Neuronal stem cell (in vitro differentiated cells): ENCODE results near the gene BRD1.
A peak's percentile ranks its signal among the peaks of the same experiment; 100 is the strongest.

Experiments
- DNase-seq: peaks from one replicate; pipeline ENCODE4 v3.0.0-alpha.2; 2013; ENCODE audit warnings: low spot score
- H2AFZ ChIP-seq: one replicate; pipeline ENCODE4 v1.6.1; 2013; ENCODE audit warnings: mild to moderate bottlenecking, low read length, inconsistent platforms
- H2AK5ac ChIP-seq: 2 replicates; pipeline ENCODE4 v1.6.1; 2013; ENCODE audit warnings: low read depth, mild to moderate bottlenecking, inconsistent platforms, low read length, moderate library complexity, mixed read lengths
- H2BK120ac ChIP-seq: 2 replicates; pipeline ENCODE4 v1.6.1; 2013; ENCODE audit warnings: low read depth, mild to moderate bottlenecking, inconsistent platforms, low read length, moderate library complexity, mixed read lengths
- H2BK12ac ChIP-seq: one replicate; pipeline ENCODE4 v1.6.1; 2013; ENCODE audit warnings: low read length, inconsistent platforms
- H2BK15ac ChIP-seq: 2 replicates; pipeline ENCODE4 v1.6.1; 2013; ENCODE audit warnings: mild to moderate bottlenecking, low read length, inconsistent platforms, mixed read lengths
- H2BK5ac ChIP-seq: one replicate; pipeline ENCODE4 v1.6.1; 2013; ENCODE audit warnings: inconsistent platforms, mild to moderate bottlenecking, low read length, moderate library complexity
- H3K14ac ChIP-seq: one replicate; pipeline ENCODE4 v1.6.1; 2013; ENCODE audit warnings: low read length, inconsistent platforms
- H3K18ac ChIP-seq: 2 replicates; pipeline ENCODE4 v1.6.1; 2013; ENCODE audit warnings: low read length, inconsistent platforms
- H3K23ac ChIP-seq: 2 replicates; pipeline ENCODE4 v1.6.1; 2013; ENCODE audit warnings: low read depth, mild to moderate bottlenecking, mixed read lengths, low read length, inconsistent platforms; ENCODE audit not compliant: poor library complexity
- H3K27ac ChIP-seq: replicated peaks from 3 replicates; pipeline ENCODE4 v1.5.1; 2013; ENCODE audit warnings: low read length, inconsistent platforms
- H3K27me3 ChIP-seq, 3 experiments: 2 replicates each; pipeline ENCODE4 v1.6.1; 2013; ENCODE audit warnings: low read length in 3 of 3, mild to moderate bottlenecking in 2 of 3, inconsistent platforms in 1 of 3, low read depth in 1 of 3, mixed read lengths in 1 of 3, moderate library complexity in 1 of 3; ENCODE audit not compliant: control insufficient read depth in 3 of 3, insufficient read depth in 3 of 3
- H3K36me3 ChIP-seq, 2 donors: replicated peaks in 1 of 2; 2 replicates each; pipeline ENCODE4 v1.6.1; 2013; ENCODE audit warnings: low read length in 2 of 2; ENCODE audit not compliant: control insufficient read depth in 2 of 2, insufficient read depth in 2 of 2
- H3K4ac ChIP-seq: 2 replicates; pipeline ENCODE4 v1.6.1; 2013; ENCODE audit warnings: inconsistent platforms, mild to moderate bottlenecking, low read length, moderate library complexity
- H3K4me1 ChIP-seq, 2 donors: 1 replicate in 1 of 2; 2 replicates in 1 of 2; pipeline ENCODE4 v1.6.1; 2013; ENCODE audit warnings: low read length in 2 of 2, low read depth in 1 of 2; ENCODE audit not compliant: control insufficient read depth in 2 of 2, insufficient read depth in 1 of 2
- H3K4me2 ChIP-seq: one replicate; pipeline ENCODE4 v1.6.1; 2013; ENCODE audit warnings: mild to moderate bottlenecking, low read length, inconsistent platforms; ENCODE audit not compliant: insufficient read depth, poor library complexity, severe bottlenecking
- H3K4me3 ChIP-seq, 2 donors: 2 replicates each; pipeline ENCODE4 v1.5.1; 2013; ENCODE audit warnings: low read length in 2 of 2, mild to moderate bottlenecking in 2 of 2, inconsistent platforms in 1 of 2, moderate library complexity in 1 of 2
- H3K79me1 ChIP-seq: one replicate; pipeline ENCODE4 v1.6.1; 2013; ENCODE audit warnings: low read depth, mild to moderate bottlenecking, inconsistent platforms, low read length, moderate library complexity
- H3K9ac ChIP-seq: one replicate; pipeline ENCODE4 v1.6.1; 2013; ENCODE audit warnings: mild to moderate bottlenecking, low read depth, low read length, inconsistent platforms; ENCODE audit not compliant: poor library complexity
- H3K9me3 ChIP-seq, 2 donors: replicated peaks in 1 of 2; 2 replicates each; pipeline versions ENCODE3 to v1.6.1; 2013; ENCODE audit warnings: low read length in 2 of 2, mild to moderate bottlenecking in 2 of 2, inconsistent platforms in 1 of 2, low read depth in 1 of 2, mixed read lengths in 1 of 2, moderate library complexity in 1 of 2; ENCODE audit not compliant: control insufficient read depth in 2 of 2, insufficient read depth in 1 of 2
- H4K8ac ChIP-seq: one replicate; pipeline ENCODE4 v1.6.1; 2013; ENCODE audit warnings: low read depth, mild to moderate bottlenecking, inconsistent platforms, low read length, moderate library complexity
- H4K91ac ChIP-seq: one replicate; pipeline ENCODE4 v1.6.1; 2013; ENCODE audit warnings: low read length, low read depth, mild to moderate bottlenecking, inconsistent platforms; ENCODE audit not compliant: poor library complexity
- WGBS, 2 donors: extraction: QIAGEN DNeasy Blood & Tissue Kit; methylation state at CpG; one replicate each; pipeline ENCODE4 v1.1.7; 2013; ENCODE audit warnings: missing lambda C conversion rate in 2 of 2, mixed read lengths in 1 of 2; ENCODE audit not compliant: insufficient read length in 2 of 2, insufficient replicate concordance in 1 of 2; ENCODE audit errors: extremely low coverage in 2 of 2; 5-methylcytosine and 5-hydroxymethylcytosine counted together

Gene BRD1

DNA sequence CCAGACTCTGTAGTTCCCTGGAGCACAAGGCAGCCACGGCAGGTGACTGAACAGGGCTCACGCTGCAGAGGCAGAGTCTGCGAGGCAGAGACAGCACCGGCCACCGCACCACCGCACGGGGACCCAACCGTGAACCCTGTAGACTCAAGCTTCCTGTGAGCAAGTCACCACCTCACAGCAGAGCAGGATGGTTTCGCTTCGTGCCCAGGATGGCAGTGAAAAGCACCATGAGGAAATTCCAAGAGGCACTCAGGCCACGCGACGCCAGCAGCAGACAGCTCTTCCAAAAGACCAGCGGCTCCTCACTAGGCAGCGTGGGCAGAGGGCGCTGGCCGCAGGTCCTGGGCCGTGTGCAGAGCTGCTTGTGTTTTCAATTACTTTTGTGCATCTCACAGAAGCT, 24.5 kb downstream of the BRD1 start:
- no peak for DNase-seq
- peak overlapping the region; percentile 38 for H3K23ac ChIP-seq
- peaks cover 26 to 90% of the 10 kb centered on the region in 2 donors for H3K36me3 ChIP-seq
- H3K9ac ChIP-seq: no peak overlapping the region
- peaks cover 40% of the 10 kb centered on the region for H3K79me1 ChIP-seq
- H2AK5ac ChIP-seq: no peak overlapping the region
- no peak overlapping the region for H2BK5ac ChIP-seq
- no peak overlapping the region for H4K8ac ChIP-seq
- no peak overlapping the region for H3K4me2 ChIP-seq
- no peak overlapping the region for H2BK12ac ChIP-seq
- H4K91ac ChIP-seq: no peak overlapping the region
- H3K18ac ChIP-seq: no peak overlapping the region
- H2BK120ac ChIP-seq: no peak overlapping the region
- peaks cover 2 to 8% of the 10 kb centered on the region in 2 donors for H3K9me3 ChIP-seq
- WGBS, 2 donors: no CpG with 5 or more reads among the region's 18 CpGs
- H3K27ac ChIP-seq: no peak overlapping the region
- no peak overlapping the region for H2AFZ ChIP-seq
- peak overlapping the region; percentile 95 for H3K14ac ChIP-seq
- H3K4me1 ChIP-seq: peaks cover 0 to 2% of the 10 kb centered on the region in 2 donors
- no peak overlapping the region for H3K4ac ChIP-seq
- H3K27me3 ChIP-seq: no peaks in the 10 kb centered on the region
- no peak overlapping the region for H3K4me3 ChIP-seq
- no peak overlapping the region for H2BK15ac ChIP-seq

DNA sequence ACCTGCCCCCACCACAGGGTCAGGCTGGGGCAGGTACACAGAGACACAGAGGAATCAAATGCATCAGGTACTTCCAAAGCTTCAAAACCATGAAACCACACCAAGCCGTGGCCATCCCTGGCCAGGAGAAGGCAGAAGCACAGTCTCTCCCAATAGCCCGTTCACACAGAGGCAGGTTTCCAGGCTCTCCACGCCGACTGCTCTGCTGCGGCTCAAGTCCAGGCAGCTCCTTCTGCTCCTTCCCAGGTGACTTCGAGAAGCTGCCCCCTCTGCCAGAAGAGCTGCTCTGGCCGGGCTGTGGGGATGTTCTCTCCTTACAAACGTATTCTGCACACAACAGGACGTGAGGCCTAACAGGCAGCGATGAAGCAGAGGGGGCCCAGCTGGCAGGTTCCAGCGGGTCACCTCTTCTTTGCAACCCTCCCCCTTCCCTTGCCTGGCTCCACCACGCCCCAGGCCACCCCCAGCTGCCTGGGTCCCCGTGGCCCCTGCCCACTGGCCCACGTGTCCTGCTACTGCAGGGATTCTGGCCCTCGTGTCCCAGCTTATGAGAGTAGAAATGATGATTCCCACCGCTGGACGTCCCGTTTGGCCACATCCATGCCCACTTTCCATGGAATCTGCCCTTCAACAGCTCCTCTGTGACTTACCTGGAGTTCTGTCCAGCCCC, 26.1 kb downstream of the BRD1 start:
- Histone ChIP-seq H3K4me3 (no peak overlapping the region), H2AK5ac (no peak overlapping the region), H3K4ac (peak overlapping the region; percentile 81), H4K91ac (no peak overlapping the region), H3K14ac (peak overlapping the region; percentile 14), H3K27ac (no peak overlapping the region), H2BK5ac (peak overlapping the region; percentile 29), H3K18ac (peak overlapping the region; percentile 39), H3K9ac (peak overlapping the region; percentile 17), H2BK120ac (no peak overlapping the region), H2AFZ (no peak overlapping the region), H3K23ac (no peak overlapping the region), H2BK15ac (no peak overlapping the region), H3K79me1 (peaks cover 43% of the 10 kb centered on the region), H3K4me1 (peaks cover 0 to 2% of the 10 kb centered on the region in 2 donors), H2BK12ac (peak overlapping the region; percentile 11), H4K8ac (no peak overlapping the region), H3K27me3 (no peaks in the 10 kb centered on the region), H3K36me3 (peaks cover 38 to 92% of the 10 kb centered on the region in 2 donors), H3K4me2 (no peak overlapping the region), H3K9me3 (peaks cover 0 to 2% of the 10 kb centered on the region in 2 donors)
- no CpG with 5 or more reads among the region's 18 CpGs for WGBS, 2 donors
- no peak for DNase-seq

DNA sequence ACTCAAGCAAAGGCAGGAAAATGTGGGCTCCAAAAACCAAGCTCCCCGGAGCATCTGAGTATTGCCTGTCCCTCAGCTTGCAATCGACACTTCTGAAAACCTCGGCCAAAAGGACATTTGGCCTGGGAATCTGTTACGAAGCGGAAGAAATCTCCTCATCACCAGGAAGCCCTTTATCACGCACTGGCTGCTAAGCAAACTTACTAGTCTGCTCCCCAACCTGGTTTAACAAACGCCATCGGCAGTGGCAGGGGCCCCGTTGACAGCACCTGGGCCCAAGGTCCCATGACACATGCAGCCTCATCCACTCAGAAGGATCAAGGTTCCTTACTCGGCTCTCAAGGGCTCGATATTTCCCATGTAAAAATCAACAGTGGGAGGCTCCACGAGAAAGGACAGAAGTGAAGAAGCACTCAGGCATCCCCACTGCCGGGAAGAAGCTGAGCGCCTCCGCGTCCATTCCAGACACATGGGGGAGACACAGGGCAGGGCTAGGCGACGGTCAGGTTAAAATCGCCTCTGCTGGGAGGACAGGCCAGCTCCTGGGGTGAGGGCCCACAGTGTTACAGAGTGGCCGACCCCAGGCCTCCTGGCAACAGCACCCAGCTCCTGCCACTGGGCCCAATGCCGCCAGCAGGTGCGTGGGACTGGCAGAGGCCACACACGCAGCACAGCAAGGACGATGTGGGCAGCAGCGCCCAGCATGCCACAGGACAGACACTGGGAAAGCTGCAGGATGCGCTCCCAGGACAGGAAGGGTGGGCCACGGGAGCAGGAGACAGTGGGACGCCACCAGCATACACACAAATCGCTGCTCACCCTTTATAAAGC, 27.1 kb downstream of the BRD1 start:
- Histone ChIP-seq H3K23ac (peak overlapping the region; percentile 81), H3K4me3 (no peak overlapping the region), H3K4me1 (peaks cover 0 to 2% of the 10 kb centered on the region in 2 donors), H3K9me3 (peaks cover 0 to 2% of the 10 kb centered on the region in 2 donors), H2BK12ac (peak overlapping the region; percentile 11), H2BK15ac (no peak overlapping the region), H3K4ac (no peak overlapping the region), H3K27me3 (no peaks in the 10 kb centered on the region), H3K27ac (no peak overlapping the region), H3K36me3 (peaks cover 43 to 93% of the 10 kb centered on the region in 2 donors), H3K9ac (peak overlapping the region; percentile 6), H2BK5ac (no peak overlapping the region), H3K4me2 (no peak overlapping the region), H4K91ac (no peak overlapping the region), H3K14ac (peak overlapping the region; percentile 14), H3K79me1 (peaks cover 44% of the 10 kb centered on the region), H2AFZ (no peak overlapping the region), H3K18ac (peak overlapping the region; percentile 46), H2BK120ac (no peak overlapping the region), H2AK5ac (no peak overlapping the region), H4K8ac (no peak overlapping the region)
- no peak for DNase-seq
- no CpG with 5 or more reads among the region's 29 CpGs for WGBS, 2 donors
